Endodermal cell (in vitro differentiated cells): ENCODE results near the gene AKAP10. TPM values are rescaled to one million over a fixed set of nuclear protein-coding genes. Genes with fewer than 3 reads are reported as not detected.
A peak's percentile ranks its signal among the peaks of the same experiment; 100 is the strongest.

ENCODE experiments used
- DNase-seq: peaks from one replicate; pipeline ENCODE4 v3.0.0-alpha.2; 2017
- H3K27ac ChIP-seq: 2 replicates; pipeline ENCODE4 v1.5.1; 2013; ENCODE audit warnings: mild to moderate bottlenecking, low read depth, low read length, moderate library complexity
- H3K27me3 ChIP-seq: 2 replicates; pipeline ENCODE4 v1.6.1; 2013; ENCODE audit warnings: mild to moderate bottlenecking, low read length, moderate library complexity; ENCODE audit not compliant: insufficient read depth, control insufficient read depth, poor library complexity, severe bottlenecking
- H3K36me3 ChIP-seq: 2 replicates; pipeline ENCODE4 v1.7.0; 2013; ENCODE audit warnings: mild to moderate bottlenecking, low read length, moderate library complexity; ENCODE audit not compliant: control insufficient read depth, insufficient read depth
- H3K4me1 ChIP-seq: one replicate; pipeline ENCODE4 v1.7.0; 2013; ENCODE audit warnings: low read length; ENCODE audit not compliant: control insufficient read depth, insufficient read depth
- H3K4me3 ChIP-seq: 2 replicates; pipeline ENCODE4 v1.5.1; 2013; ENCODE audit warnings: mild to moderate bottlenecking, low read length, moderate library complexity
- H3K9ac ChIP-seq: 2 replicates; pipeline ENCODE4 v1.6.1; 2013; ENCODE audit warnings: mild to moderate bottlenecking, low read length, moderate library complexity; ENCODE audit not compliant: poor library complexity, severe bottlenecking; ENCODE audit errors: extremely low read depth
- H3K9me3 ChIP-seq: 2 replicates; pipeline ENCODE4 v1.6.1; 2013; ENCODE audit warnings: mild to moderate bottlenecking, low read length, moderate library complexity; ENCODE audit not compliant: control insufficient read depth
- H3K27ac Mint-ChIP-seq: 2 replicates; pipeline ENCODE4 v1.8.0; 2020; ENCODE audit warnings: mixed read lengths
- H3K27me3 Mint-ChIP-seq: 2 replicates; pipeline ENCODE4 v1.8.0; 2021; ENCODE audit warnings: mild to moderate bottlenecking, mixed read lengths; ENCODE audit not compliant: insufficient read depth
- H3K36me3 Mint-ChIP-seq: 2 replicates; pipeline ENCODE4 v1.8.0; 2020; ENCODE audit warnings: low read depth, mixed read lengths
- H3K4me1 Mint-ChIP-seq: 2 replicates; pipeline ENCODE4 v1.8.0; 2020; ENCODE audit warnings: mixed read lengths
- H3K4me3 Mint-ChIP-seq: 2 replicates; pipeline ENCODE4 v1.8.0; 2020; ENCODE audit warnings: mild to moderate bottlenecking, moderate library complexity, mixed read lengths
- H3K9me3 Mint-ChIP-seq: 2 replicates; pipeline ENCODE4 v1.8.0; 2020; ENCODE audit warnings: mild to moderate bottlenecking, mixed read lengths
- WGBS, 2 experiments: methylation state at CpG; one replicate each; pipeline versions ENCODE4 v1.1.5 to v1.1.7; 2013; ENCODE audit warnings: missing lambda C conversion rate in 2 of 2, mixed read lengths in 1 of 2; ENCODE audit not compliant: insufficient coverage in 1 of 2, insufficient read length in 1 of 2; 5-methylcytosine and 5-hydroxymethylcytosine counted together
- total RNA-seq, 2 donors: library from RNA; stranded (reverse); fragmentation: NEBNext Ultra II Directional in 1 of 2; extraction: Animal tissue kit (Norgen Biotek cat#: 25700) in 1 of 2; gene quantifications; 2 replicates in 1 of 2; 3 replicates in 1 of 2; pipeline ENCODE4 v1.2.1, GENCODE V29; 2021
- TF ChIP-seq, protein P1 (sequence below): fragments of 200-600 bp; sonication (generic); conservative IDR thresholded peaks from 2 replicates; pipeline ENCODE4 v1.5.0; 2021; ENCODE audit warnings: antibody characterized with exemption, mild to moderate bottlenecking

Gene AKAP10
- total RNA-seq, 2 donors from 2014 or later: 29.6 to 39.1 TPM

DNA sequence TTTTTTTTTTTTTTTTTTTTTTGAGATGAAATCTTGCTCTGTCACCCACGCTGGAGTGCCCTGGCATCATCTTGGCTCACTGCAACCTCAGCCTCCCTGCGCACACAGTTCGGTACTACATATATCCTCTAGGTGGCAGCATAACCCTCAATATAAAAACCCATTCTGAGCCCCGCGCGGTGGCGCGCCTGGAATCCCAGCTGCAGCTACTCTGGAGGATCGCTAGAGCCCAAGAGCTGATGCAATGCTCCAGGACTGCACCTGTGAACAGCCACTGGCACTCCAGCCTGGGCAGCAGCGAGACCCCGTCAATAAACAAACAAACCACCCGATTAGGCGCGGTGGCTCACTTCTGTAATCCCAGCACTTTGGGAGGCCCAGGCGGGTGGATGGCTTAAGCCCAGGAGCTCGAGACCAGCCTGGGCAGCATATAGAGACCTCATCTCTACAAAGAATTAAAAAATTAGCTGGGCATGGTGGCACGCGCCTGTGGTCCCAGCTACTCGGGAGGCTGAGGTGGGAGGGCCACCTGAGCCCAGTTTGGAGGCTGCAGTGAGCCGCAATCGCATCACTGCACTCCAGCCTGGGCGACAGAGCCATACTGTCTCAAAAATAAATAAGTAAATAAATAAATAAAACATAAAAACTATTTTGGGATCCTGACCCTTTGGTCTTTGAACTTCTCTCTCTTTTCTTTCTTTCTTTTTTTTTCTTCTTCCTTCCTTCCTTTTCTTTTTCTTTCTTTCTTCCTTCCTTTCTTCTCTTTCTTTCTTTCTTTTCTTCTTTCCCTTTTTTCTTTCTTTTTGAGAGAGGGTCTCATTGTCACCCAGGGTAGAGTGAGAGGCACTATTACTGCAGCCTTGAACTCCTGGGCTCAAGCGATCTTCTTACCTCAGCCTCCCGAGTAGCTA is 15.4 kb upstream of the AKAP10 start:
- DNase-seq: peak; percentile 98
- H3K9ac ChIP-seq: no peak overlapping the region
- no peaks in the 10 kb centered on the region for H3K4me1 ChIP-seq
- no peaks in the 10 kb centered on the region for H3K9me3 ChIP-seq
- no peaks in the 10 kb centered on the region for H3K36me3 Mint-ChIP-seq
- no peak overlapping the region for H3K4me3 ChIP-seq
- 14 to 32% methylated on average over 13 to 23 of the region's 24 CpGs for WGBS, 2 experiments
- TF ChIP-seq, protein P1, sequence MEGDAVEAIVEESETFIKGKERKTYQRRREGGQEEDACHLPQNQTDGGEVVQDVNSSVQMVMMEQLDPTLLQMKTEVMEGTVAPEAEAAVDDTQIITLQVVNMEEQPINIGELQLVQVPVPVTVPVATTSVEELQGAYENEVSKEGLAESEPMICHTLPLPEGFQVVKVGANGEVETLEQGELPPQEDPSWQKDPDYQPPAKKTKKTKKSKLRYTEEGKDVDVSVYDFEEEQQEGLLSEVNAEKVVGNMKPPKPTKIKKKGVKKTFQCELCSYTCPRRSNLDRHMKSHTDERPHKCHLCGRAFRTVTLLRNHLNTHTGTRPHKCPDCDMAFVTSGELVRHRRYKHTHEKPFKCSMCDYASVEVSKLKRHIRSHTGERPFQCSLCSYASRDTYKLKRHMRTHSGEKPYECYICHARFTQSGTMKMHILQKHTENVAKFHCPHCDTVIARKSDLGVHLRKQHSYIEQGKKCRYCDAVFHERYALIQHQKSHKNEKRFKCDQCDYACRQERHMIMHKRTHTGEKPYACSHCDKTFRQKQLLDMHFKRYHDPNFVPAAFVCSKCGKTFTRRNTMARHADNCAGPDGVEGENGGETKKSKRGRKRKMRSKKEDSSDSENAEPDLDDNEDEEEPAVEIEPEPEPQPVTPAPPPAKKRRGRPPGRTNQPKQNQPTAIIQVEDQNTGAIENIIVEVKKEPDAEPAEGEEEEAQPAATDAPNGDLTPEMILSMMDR: peak; percentile 84
- peaks cover 1% of the 10 kb centered on the region for H3K27me3 Mint-ChIP-seq
- peaks cover 4% of the 10 kb centered on the region for H3K4me1 Mint-ChIP-seq
- no peak overlapping the region for H3K4me3 Mint-ChIP-seq
- H3K27ac Mint-ChIP-seq: peak overlapping the region; percentile 55
- no peak overlapping the region for H3K27ac ChIP-seq
- no peaks in the 10 kb centered on the region for H3K27me3 ChIP-seq
- H3K9me3 Mint-ChIP-seq: no peaks in the 10 kb centered on the region
- no peaks in the 10 kb centered on the region for H3K36me3 ChIP-seq

DNA sequence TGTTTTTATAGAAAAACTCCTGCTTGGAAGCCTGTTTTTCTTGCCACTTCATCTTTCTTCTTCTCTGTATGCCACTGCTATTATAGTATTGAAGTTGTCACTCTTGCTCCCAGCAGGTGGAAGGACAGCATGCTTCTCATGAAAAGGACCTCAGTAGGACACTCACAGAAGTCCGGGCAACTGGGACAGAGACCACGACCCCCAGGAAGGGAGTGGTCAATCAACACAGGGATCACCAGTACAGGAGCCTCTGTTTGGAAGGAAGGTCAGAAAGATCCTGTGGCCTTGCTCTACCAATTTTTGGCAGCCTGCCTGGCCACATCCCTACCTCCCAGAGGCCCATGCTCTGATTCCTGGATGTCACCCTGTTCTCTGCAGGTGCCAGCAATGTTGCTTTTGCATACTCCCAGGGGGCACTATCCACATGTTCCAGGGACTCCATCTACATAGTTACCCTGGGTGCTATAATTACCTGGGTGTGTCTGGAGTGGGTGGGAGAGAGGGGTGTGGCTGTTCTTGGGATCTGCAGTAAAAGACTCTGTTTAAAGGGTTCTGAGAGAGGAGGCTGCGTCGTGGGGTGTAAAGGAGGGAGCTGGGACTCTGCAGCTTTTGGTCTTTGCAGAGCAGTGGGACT is 13.7 kb upstream of the AKAP10 start:
- Mint-ChIP-seq H3K4me3 (no peak overlapping the region), H3K27ac (no peak overlapping the region), H3K27me3 (peaks cover 1% of the 10 kb centered on the region), H3K36me3 (no peaks in the 10 kb centered on the region), H3K9me3 (no peaks in the 10 kb centered on the region), H3K4me1 (peaks cover 6% of the 10 kb centered on the region)
- TF ChIP-seq, protein P1: no peak
- Histone ChIP-seq H3K27ac (no peak overlapping the region), H3K4me1 (no peaks in the 10 kb centered on the region), H3K9me3 (no peaks in the 10 kb centered on the region), H3K4me3 (no peak overlapping the region), H3K27me3 (no peaks in the 10 kb centered on the region), H3K36me3 (no peaks in the 10 kb centered on the region), H3K9ac (no peak overlapping the region)
- 32 to 56% methylated on average over 2 to 4 of the region's 4 CpGs for WGBS, 2 experiments
- peak; percentile 44 for DNase-seq

DNA sequence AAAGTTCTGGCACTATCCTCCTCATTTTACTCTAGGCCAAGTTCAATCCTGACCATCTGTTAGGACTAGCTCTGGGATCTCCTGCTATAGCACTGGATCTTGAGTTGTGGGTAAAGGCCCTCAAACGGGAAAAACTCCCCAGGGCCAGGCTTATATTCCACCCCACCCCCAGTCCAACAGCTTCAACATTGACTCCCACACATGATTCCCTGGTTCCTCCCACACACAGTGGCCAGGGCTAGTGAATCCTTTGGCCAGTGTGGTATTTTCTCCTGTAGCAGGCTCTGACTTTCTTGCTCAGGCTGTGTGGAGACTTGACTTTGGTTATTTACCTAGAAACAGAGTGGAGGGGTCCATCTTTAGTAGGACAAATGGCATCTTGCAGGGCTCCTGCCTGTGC is 10.3 kb upstream of the AKAP10 start:
- Histone ChIP-seq H3K27ac (no peak overlapping the region), H3K4me3 (no peak overlapping the region), H3K27me3 (no peaks in the 10 kb centered on the region), H3K9ac (no peak overlapping the region), H3K4me1 (no peaks in the 10 kb centered on the region), H3K9me3 (no peaks in the 10 kb centered on the region), H3K36me3 (no peaks in the 10 kb centered on the region)
- Mint-ChIP-seq H3K4me1 (peaks cover 6% of the 10 kb centered on the region), H3K9me3 (no peaks in the 10 kb centered on the region), H3K36me3 (no peaks in the 10 kb centered on the region), H3K27me3 (peaks cover 1% of the 10 kb centered on the region), H3K27ac (no peak overlapping the region), H3K4me3 (no peak overlapping the region)
- peak; percentile 37 for DNase-seq
- 88% methylated on average over 1 of the region's 1 CpG; no CpG with 5 or more reads in 1 of the 2 experiments for WGBS, 2 experiments
- TF ChIP-seq, protein P1: no peak
